ENCODE results near the gene TADA3. TPM values are rescaled to one million over a fixed set of nuclear protein-coding genes. Genes with fewer than 3 reads are reported as not detected.
A peak's percentile ranks its signal among the peaks of the same experiment; 100 is the strongest.

TADA3 gene
- total and polyA plus RNA-seq, 9 of the 15 experiments (the other 6 are each of a cell fraction or from before 2014, with no cell fraction given), result 4.1 to 110 (median 74.8) TPM

GRCh38 chr3:9810846-9811245, 18.6 kb upstream of the TADA3 start:
- ATAC-seq (no peak), FAIRE-seq (no peak), DNase-seq (ENCODE audit: extremely low read depth in 1 of 4, low spot score in 3 of 4) (no peak)
- Histone ChIP-seq H3K4me1 (replicated peaks in 1 of 2; ENCODE audit: control insufficient read depth in 2 of 2, insufficient read depth in 2 of 2, low read length in 2 of 2) (peaks cover 0 to 8% of the 10 kb centered on the region in 2 experiments; a peak in 2 of 5 replicates), H3K4me3 (no peak overlapping the region), H3K36me3 (ENCODE audit: control insufficient read depth, insufficient read depth, low read length) (peaks cover 70% of the 10 kb centered on the region; the same call in 2 of the 3 replicates), H2AFZ (ENCODE audit: low read depth, low read length) (no peak overlapping the region), H4K20me1 (replicated peaks; ENCODE audit: control insufficient read depth, insufficient read depth, low read length) (0 out of 2 replicates have a peak, but pooled peaks cover 3% of the 10 kb centered on the region), H3K9ac (ENCODE audit: insufficient read depth in 1 of 2, low read depth in 2 of 2, low read length in 2 of 2) (0 out of 4 replicates have a peak overlapping the region, but pooled peaks of 1 of the 2 experiments have one; percentile 37), H3K9me3 (replicated peaks; ENCODE audit: control insufficient read depth, insufficient read depth, low read depth, low read length) (no peaks in the 10 kb centered on the region), H3K27me3 (ENCODE audit: control insufficient read depth in 2 of 2, insufficient read depth in 2 of 2, low read length in 2 of 2) (no peaks in the 10 kb centered on the region), H3K79me2 (ENCODE audit: control insufficient read depth, insufficient read depth, low read length) (no peaks in the 10 kb centered on the region), H3K4me2 (ENCODE audit: insufficient read depth, low read length) (no peak overlapping the region), H3K27ac (ENCODE audit: extremely low read depth, low read depth, low read length) (no peak overlapping the region), H3K9me1 (ENCODE audit: control insufficient read depth, insufficient read depth, low read length) (no peaks in the 10 kb centered on the region)
- BruUV-seq (replicated peaks), result no TSS peak
- ChIA-PET POLR2A (interaction anchor here (0.6 kb wide), 1 partner anchor 220 kb away, joined by 3 read pairs; no protein-coding TSS in a partner anchor), CTCF (ENCODE audit: low intra/inter-chr PET ratio) (no interaction called here)
- intact Hi-C loops (cut with micrococcal nuclease) (no loop called here), in situ Hi-C loops (cut with MboI) (no loop called here)
- TF ChIP-seq HBP1 (CRISPR knock-in tag; IDR thresholded peaks at IDR 0.05) (no peak), POLR2A (conservative IDR thresholded peaks at IDR 0.05) (0 out of 2 replicates have a peak, but pooled peaks have one; percentile 6), ZNF551 (CRISPR knock-in tag; IDR thresholded peaks at IDR 0.05) (no peak), BRCA1 (IDR thresholded peaks at IDR 0.05) (no peak), BRCA1 (CRISPR knock-in tag; IDR thresholded peaks at IDR 0.05) (no peak), HSF4 (CRISPR knock-in tag; IDR thresholded peaks at IDR 0.05; ENCODE audit: borderline replicate concordance) (no peak)
- WGBS (ENCODE audit: insufficient coverage, low coverage, missing lambda C conversion rate), result 91% methylated on average over 10 of the region's 10 CpGs

Data from K562 (cell line).